Activated naive CD4-positive, alpha-beta T cell treated with Interleukin-2 at 50 U/mL for 16 hours (primary cell): Measurements from ENCODE around the gene CBFA2T3.

Experiments used
- DNase-seq: peaks from one replicate; pipeline ENCODE4 v3.0.0-alpha.2; 2020

CBFA2T3 gene

GRCh38 chr16:88885693-88886280 is 91.2 kb downstream of the CBFA2T3 start:
- no peak for DNase-seq

- DNase-seq = no peak
These were observed 92.3 kb downstream of the CBFA2T3 start for GRCh38 chr16:88884569-88885271.

- no peak for DNase-seq
These were observed 93.1 kb downstream of the CBFA2T3 start for GRCh38 chr16:88883946-88884345.

- DNase-seq = no peak
These were observed 93.7 kb downstream of the CBFA2T3 start for GRCh38 chr16:88883117-88883895.

GRCh38 chr16:88882358-88883030 is 94.5 kb downstream of the CBFA2T3 start:
- no peak for DNase-seq

GRCh38 chr16:88881675-88882357 is 95.2 kb downstream of the CBFA2T3 start:
- DNase-seq = no peak

DNA sequence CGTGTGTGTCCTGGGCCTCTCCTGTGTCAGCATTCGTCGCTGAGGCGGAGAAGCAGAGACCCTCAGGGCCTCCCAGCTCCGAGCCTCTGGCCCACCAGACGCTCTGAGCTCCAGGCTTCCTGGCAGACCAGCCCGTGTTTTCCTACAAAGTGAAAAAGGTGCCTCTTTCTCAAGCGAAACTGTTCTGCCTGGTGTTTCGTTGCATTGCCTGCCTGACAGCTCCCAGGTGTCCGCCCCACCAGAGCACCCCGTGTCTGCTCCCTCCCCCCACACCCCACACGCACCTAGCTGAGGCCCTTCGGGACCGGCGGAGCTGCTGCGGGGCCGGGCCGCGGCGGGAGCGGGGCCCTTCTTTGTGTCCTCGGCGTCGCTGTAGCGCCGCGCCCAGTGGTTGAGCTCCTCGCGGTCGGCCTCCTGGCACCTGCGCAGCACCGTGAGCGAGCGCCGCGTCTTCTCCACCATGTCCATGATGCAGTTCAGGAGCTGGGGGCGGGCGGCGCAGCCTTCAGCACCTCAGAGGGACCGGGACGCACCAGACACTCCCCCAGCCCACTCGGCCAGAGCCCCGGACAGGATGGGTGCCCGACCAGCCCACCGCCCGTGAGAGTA is 95.9 kb downstream of the CBFA2T3 start:
- no peak for DNase-seq

GRCh38 chr16:88880226-88881006 is 96.6 kb downstream of the CBFA2T3 start:
- no peak for DNase-seq

DNA sequence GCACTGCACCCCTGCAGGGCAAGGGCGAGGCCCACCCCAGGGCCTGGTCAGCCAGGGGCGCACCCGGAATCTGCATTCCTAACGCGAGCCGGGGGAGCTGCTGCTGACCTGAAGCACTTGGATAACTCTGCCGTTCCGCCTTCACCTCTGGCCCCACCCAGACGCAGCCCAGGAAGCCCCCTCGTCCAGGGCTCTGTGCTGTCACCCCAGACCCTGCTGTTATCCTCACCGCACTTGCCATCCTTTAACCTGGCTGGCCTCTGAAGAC is 97.3 kb downstream of the CBFA2T3 start:
- no peak for DNase-seq

- no peak for DNase-seq
These were observed 97.8 kb downstream of the CBFA2T3 start for GRCh38 chr16:88878967-88879787.

DNA sequence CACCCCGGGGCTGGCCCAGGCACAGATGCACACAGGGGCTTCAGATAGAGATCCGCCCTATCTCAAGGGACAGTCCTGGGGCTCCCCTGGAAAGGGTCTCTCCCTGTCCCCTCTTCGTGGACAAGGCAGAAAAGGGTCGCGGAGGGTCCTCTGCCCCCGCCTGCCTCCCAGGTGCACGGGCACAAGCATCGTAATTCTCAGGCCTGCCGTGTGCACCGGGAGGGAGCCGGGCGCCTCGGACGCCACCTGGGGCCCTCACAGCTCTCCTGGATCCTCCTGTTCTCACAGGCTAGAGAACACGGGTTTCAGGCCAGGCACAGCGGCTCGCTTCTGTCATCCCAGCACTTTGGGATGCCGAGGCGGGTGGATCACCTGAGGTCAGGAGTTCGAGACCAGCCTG is 98.7 kb downstream of the CBFA2T3 start:
- DNase-seq = no peak

GRCh38 chr16:88877564-88878289 is 99.3 kb downstream of the CBFA2T3 start:
- DNase-seq = no peak

DNA sequence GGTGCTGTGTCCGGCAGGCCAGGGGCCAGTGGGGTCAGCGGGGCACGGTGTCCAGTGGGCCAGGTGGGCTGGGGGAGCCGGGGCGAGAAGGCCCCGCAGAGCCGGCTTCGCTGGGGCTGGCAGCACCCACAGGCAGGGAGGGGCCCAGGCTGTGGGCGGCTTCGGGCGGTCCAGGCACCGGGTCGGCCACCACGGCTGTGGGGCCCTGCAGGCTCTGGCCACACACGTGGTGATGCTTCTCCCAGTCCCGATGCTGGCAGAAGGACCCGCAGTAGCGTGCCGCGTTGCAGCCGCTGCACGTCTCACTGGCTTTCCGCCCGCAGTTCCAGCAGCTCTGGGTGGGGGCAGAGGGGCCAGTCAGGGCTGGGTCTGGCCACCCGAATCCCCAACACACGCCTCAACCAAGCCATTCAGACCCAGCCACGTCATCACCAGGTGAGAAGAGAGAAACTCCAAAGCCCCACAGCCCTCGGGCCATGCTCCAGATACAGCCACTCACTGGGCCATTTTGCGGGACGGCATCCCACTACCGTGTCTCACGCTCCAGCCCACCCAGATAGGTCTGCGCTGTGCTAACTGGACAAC is 100.0 kb downstream of the CBFA2T3 start:
- no peak for DNase-seq

DNA sequence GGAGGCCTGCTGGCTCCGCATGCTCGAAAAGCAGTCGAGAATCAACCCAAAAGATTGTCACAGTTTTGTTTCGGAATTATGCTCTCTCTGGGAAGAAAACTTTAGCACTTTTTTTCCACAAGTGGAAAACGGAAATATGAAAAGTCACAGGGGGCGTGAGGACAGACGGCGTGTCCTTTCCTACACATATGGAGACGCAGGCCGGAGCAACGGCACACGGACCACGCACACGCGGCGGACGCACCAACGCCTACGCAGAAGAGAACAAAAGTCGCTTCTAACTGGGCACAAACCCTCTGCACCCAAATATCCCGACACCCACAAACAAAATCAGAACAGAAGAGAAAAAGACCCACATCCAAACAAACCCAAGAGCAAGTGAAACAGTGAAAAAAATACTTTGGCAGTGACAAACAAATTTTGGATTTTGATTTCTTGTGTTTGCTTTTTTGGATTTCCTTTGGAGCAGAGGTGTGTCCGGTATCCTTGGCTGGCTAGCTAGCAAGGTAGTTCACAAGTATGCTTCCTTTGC is 101.2 kb downstream of the CBFA2T3 start:
- no peak for DNase-seq

DNA sequence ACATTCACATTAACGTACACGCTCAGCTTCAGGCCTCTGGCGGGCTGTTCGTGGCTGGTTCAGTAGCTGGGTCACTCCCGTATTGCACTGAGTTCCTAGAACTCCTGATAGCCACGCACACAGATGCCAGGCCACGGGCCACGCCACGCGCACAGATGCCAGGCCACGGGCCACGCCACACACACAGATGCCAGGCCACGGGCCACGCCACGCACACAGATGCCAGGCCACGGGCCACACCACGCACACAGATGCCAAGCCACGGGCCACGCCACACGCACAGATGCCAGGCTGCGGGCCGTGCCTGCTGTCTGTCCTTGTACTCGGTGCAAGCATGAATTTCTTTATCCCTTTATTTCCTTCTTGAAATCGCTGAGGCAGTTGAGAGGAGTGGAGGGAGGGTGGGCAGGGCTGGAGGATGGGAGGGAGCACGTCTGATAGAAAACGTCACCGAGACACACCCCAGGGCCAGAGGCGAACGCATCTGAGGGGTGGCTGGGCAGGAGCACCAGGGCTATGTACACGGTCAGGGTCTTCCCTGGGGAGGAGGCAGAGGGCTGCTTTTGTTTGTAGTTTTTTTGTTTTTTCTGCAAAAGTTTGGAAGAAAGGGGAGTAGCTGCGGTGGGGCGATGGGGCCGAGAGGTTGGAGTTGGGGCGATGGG is 101.9 kb downstream of the CBFA2T3 start:
- DNase-seq = no peak

DNA sequence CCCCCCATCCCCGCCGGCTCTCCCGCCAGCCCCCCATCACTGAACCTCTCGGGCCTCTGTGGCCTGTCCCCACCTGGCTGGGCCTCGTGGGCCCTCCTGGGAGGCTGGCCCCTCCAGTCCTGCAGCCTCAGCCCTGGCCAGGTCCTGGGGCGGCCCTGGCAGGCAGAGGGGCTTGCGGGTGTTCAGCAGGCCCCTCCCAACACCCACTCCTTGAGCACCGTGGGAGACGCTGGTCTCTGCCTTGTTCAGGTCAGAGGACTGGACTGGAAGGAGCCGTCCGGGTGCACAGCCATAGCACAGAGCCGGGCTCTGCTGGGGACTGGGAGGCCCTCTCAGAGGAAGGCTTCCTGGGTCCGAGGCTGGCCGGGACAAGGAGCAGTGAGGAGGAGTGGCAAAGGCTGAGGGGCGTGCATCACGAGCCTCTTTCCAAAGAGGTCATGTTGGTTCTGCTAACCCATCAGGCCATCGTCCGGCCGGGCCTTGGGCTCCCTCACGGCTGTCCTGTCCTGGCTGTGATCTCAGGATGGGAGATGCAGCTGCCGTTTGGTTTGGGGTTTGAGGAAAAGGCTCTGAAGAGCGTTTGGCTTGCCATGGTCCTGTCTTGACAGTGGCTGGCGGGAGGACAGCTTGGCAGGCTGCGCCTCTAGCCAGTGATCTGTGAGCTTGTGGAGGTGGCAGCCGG is 104.2 kb downstream of the CBFA2T3 start:
- no peak for DNase-seq

DNA sequence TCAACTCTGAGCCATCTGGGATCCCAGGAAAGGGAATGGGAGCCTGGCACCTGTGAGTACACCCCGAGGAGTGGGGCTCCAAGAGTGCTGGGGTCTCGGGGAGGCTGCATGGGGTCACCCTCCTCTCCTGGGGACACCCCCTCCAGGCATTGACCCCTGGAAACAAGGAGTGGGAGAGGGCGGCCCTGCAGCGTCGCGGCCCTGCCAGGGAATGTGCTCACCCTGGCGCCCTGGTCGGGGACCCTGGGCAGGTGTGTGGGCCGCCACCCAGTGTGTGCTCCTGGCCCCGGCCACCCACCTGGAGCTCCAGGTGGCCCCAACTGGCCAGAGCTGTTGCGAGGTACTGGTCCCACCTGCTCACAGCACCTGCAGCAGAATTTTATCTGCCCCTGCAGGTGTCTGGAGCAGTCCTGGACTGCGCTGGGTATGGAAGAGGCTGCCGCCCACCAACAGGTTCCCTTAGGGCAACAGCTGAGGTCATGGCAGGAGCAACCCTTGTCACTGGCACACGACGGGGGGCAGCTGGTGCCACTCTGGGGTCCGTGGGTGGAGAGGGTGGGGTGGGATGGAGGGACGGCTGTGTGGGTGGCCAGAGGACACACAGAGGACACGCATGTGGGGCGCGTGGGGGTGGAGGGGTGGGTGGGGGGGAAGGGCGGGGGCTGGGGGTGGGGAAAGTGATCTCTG is 105.1 kb downstream of the CBFA2T3 start:
- DNase-seq = no peak

GRCh38 chr16:88871349-88871702 is 105.7 kb downstream of the CBFA2T3 start:
- DNase-seq = no peak
